Upper lobe of left lung (tissue), 6 donors: ENCODE measurements around the gene SEMA4C. TPM values are rescaled to one million over a fixed set of nuclear protein-coding genes. Genes with fewer than 3 reads are reported as not detected.
A peak's percentile ranks its signal among the peaks of the same experiment; 100 is the strongest.

ENCODE experiments used
- ATAC-seq, 2 donors: fragments of 200-7000 bp; cut with Tn5 transposase; one replicate each; pipeline ENCODE4 v1.9.1; 2022; ENCODE audit warnings: mild to moderate bottlenecking in 2 of 2, moderate library complexity in 2 of 2; ENCODE audit not compliant: low FRiP score in 2 of 2
- DNase-seq, 2 donors: peaks; one replicate each; pipeline ENCODE4 v3.0.0-alpha.2; 2019 to 2020
- H3K27ac ChIP-seq, 4 donors: fragments of 200-600 bp; sonication (generic); one replicate each; pipeline ENCODE4 v1.5.1; 2016 to 2019
- H3K27me3 ChIP-seq, 4 donors: fragments of 200-600 bp; sonication (generic); one replicate each; pipeline ENCODE4 v1.5.1; 2017 to 2019
- H3K36me3 ChIP-seq, 4 donors: fragments of 200-600 bp; sonication (generic); one replicate each; pipeline ENCODE4 v1.5.1; 2016 to 2019
- H3K4me1 ChIP-seq, 4 donors: fragments of 200-600 bp; sonication (generic); one replicate each; pipeline ENCODE4 v1.5.1; 2018 to 2019
- H3K4me3 ChIP-seq, 4 donors: fragments of 200-600 bp; sonication (generic); one replicate each; pipeline ENCODE4 v1.5.1; 2017 to 2019; ENCODE audit warnings: mild to moderate bottlenecking in 2 of 4, moderate library complexity in 1 of 4
- H3K9me3 ChIP-seq, 4 donors: fragments of 200-600 bp; sonication (generic); one replicate each; pipeline ENCODE4 v1.5.1; 2018 to 2019
- EP300 ChIP-seq, 4 donors: sonication (generic); formaldehyde crosslinking; IDR thresholded peaks; one replicate each; pipeline ENCODE4 v1.5.1; 2017; ENCODE audit warnings: antibody characterized with exemption in 4 of 4, control low read depth in 2 of 4
- POLR2A ChIP-seq, 4 donors: fragments of 450-650 bp; IDR thresholded peaks; one replicate each; pipeline ENCODE4 v1.5.1; 2016 to 2017; ENCODE audit warnings: antibody characterized with exemption in 4 of 4, mild to moderate bottlenecking in 2 of 4
- POLR2AphosphoS5 ChIP-seq, 2 donors: sonication (generic); formaldehyde crosslinking; IDR thresholded peaks; one replicate each; pipeline ENCODE4 v1.5.1; 2017; ENCODE audit warnings: antibody characterized with exemption in 2 of 2
- WGBS, 2 donors: methylation state at CpG; one replicate each; pipeline ENCODE4 v1.1.5; 2017 to 2018; 5-methylcytosine and 5-hydroxymethylcytosine counted together
- total RNA-seq, 6 donors: library from RNA; depleted of rRNA in 4 of 6; stranded (reverse); fragments of >200 nt in 4 of 6; gene quantifications; one replicate each; pipeline versions ENCODE4 v1.1.0 to v1.2.1, GENCODE V29; 2016 to 2021
- TF ChIP-seq, protein P1 (sequence below), 6 experiments: fragments of 450-650 bp in 4 of 6; fragments of 200-600 bp in 2 of 6; sonication (generic) in 2 of 6; IDR thresholded peaks; one replicate each; pipeline ENCODE4 v1.5.1; 2016 to 2019; ENCODE audit warnings: antibody characterized with exemption in 6 of 6
- donor health status: DM: no; HTN: no; CAD: no; lungs with moderate emphysema.
- donor health status: DM: no; HTN: yes; CAD: no; lungs with severe emphysema.

SEMA4C gene
- total RNA-seq, 6 donors from 2014 or later, result 14.0 to 43.6 (median 24.2) TPM

DNA sequence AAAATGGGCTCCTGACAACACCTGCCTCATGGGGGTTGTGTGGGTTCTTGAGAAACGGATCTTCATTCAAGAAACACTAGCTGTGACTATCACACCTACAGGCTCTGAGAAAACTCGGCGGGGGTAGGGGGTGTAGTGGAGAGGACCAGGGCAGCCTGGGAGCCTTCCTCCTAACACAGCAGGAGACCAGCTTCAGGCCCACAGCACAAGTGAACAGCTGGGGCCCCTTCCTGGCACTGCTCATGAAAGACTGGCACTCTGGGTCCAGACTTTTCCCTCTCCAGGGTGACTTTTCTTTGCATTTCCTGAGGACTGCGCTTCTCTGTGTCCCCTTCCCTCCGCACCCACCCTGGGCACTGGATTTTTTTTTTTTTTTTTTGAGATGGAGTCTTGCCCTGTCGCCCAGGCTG, 7.2 kb upstream of the SEMA4C start:
- no peaks in the 10 kb centered on the region for H3K36me3 ChIP-seq
- H3K9me3 ChIP-seq, result no peaks in the 10 kb centered on the region
- 86 to 90% methylated on average over 6 of the region's 6 CpGs for WGBS, 2 donors
- no peaks in the 10 kb centered on the region for H3K27me3 ChIP-seq
- ATAC-seq, result no peak
- TF ChIP-seq, protein P1, sequence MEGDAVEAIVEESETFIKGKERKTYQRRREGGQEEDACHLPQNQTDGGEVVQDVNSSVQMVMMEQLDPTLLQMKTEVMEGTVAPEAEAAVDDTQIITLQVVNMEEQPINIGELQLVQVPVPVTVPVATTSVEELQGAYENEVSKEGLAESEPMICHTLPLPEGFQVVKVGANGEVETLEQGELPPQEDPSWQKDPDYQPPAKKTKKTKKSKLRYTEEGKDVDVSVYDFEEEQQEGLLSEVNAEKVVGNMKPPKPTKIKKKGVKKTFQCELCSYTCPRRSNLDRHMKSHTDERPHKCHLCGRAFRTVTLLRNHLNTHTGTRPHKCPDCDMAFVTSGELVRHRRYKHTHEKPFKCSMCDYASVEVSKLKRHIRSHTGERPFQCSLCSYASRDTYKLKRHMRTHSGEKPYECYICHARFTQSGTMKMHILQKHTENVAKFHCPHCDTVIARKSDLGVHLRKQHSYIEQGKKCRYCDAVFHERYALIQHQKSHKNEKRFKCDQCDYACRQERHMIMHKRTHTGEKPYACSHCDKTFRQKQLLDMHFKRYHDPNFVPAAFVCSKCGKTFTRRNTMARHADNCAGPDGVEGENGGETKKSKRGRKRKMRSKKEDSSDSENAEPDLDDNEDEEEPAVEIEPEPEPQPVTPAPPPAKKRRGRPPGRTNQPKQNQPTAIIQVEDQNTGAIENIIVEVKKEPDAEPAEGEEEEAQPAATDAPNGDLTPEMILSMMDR (IDR thresholded peaks at IDR 0.05), result no peak
- TF ChIP-seq POLR2AphosphoS5 (IDR thresholded peaks at IDR 0.05) (no peak), POLR2A (IDR thresholded peaks at IDR 0.05) (no peak), EP300 (IDR thresholded peaks at IDR 0.05) (no peak)
- H3K27ac ChIP-seq, result no peak overlapping the region
- no peak for DNase-seq
- H3K4me1 ChIP-seq, result peaks cover 17 to 28% (median 25%) of the 10 kb centered on the region in 4 donors
- H3K4me3 ChIP-seq, result no peak overlapping the region

DNA sequence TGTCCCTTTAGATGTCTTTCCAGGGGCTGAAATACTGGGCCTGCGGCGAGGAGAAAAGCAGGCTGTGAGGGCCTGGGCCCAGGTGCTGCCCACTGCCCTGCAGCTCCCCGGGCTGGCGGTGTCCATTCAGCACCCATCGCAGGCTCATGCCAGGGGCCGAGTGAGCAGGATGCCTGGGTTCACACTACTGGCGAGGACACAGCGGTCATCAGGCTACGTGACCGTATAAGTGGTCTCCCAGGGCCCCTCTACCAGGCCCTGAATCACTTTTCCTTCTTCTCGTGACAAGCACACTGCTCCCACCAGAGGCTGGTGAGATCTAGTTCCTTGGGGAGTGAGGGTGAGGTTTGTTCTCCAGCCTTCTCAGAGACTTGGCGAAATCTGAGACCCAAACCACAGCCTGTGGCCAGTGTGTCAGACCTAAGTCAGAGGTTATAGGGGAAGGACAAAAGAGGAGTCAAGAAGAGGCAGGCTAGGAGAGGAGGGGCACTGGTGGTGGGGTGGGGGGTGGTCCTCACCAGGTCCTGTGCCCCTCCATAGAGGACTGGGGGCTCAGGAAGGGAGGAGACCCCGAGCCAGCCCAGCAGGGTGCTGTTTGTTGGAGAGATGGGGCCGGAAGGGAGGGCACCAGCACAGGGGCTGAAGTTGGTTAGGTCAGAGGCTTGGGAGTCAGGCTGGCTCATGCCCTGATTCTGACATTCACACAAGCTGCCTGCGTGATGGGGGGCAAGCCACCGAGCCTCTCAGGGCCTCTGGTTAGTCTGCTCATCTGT, 6.6 kb upstream of the SEMA4C start:
- 89 to 94% methylated on average over 11 to 16 of the region's 16 CpGs for WGBS, 2 donors
- no peak overlapping the region for H3K4me3 ChIP-seq
- no peaks in the 10 kb centered on the region for H3K9me3 ChIP-seq
- H3K27ac ChIP-seq, result no peak overlapping the region
- H3K36me3 ChIP-seq, result no peaks in the 10 kb centered on the region
- TF ChIP-seq, protein P1 (IDR thresholded peaks at IDR 0.05), result no peak
- TF ChIP-seq POLR2AphosphoS5 (IDR thresholded peaks at IDR 0.05) (no peak), POLR2A (IDR thresholded peaks at IDR 0.05) (no peak), EP300 (IDR thresholded peaks at IDR 0.05) (no peak)
- DNase-seq, result peak in 1 of 2 donors; percentile 55
- no peak for ATAC-seq
- H3K27me3 ChIP-seq, result no peaks in the 10 kb centered on the region
- H3K4me1 ChIP-seq, result peaks cover 17 to 24% (median 22%) of the 10 kb centered on the region in 4 donors

DNA sequence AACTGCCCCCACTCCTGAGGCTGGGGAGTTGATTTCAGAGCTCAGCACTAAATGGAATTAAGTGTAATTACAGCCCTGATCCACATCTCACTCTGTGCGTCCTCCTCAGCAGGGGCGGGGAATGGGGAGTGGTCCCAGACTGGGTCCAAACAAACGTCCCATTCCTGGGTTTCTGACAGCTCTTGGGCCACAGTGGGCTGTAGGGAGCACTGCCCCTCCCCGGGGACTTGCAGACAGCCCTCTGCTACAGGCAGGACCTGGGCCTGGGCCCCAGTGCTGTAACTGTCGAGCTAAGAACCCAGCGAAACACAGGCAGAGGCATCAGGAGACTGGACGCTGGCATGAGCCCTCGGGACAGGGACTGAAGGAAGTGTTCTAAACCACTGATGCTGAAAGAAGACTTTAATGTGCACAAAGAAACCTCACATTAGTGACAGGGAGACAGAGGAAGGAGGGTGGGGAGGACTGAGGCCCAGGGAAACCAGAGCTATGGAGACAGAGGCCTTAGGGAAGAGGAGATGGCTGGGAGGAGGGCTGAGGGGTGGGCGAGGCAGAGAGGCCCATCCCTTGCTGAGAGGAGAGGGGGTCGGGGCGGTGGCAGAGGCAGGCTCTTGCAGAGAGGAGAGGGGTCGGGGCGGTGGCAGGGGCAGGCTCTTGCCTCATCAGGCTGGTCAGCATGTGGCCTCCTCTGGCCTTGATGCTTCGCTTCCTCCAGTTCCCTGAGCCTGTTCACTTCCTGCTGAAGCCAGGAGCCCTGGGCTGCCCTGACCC, 5.8 kb upstream of the SEMA4C start:
- Histone ChIP-seq H3K4me1 (peaks cover 23 to 29% (median 25%) of the 10 kb centered on the region in 4 donors), H3K36me3 (no peaks in the 10 kb centered on the region), H3K27me3 (no peaks in the 10 kb centered on the region), H3K4me3 (no peak overlapping the region), H3K27ac (no peak overlapping the region), H3K9me3 (no peaks in the 10 kb centered on the region)
- TF ChIP-seq POLR2A (IDR thresholded peaks at IDR 0.05) (no peak), EP300 (IDR thresholded peaks at IDR 0.05) (no peak), POLR2AphosphoS5 (IDR thresholded peaks at IDR 0.05) (no peak)
- TF ChIP-seq, protein P1 (IDR thresholded peaks at IDR 0.05), result no peak
- WGBS, 2 donors, result 81 to 89% methylated on average over 9 to 12 of the region's 14 CpGs
- DNase-seq (no peak), ATAC-seq (no peak)

DNA sequence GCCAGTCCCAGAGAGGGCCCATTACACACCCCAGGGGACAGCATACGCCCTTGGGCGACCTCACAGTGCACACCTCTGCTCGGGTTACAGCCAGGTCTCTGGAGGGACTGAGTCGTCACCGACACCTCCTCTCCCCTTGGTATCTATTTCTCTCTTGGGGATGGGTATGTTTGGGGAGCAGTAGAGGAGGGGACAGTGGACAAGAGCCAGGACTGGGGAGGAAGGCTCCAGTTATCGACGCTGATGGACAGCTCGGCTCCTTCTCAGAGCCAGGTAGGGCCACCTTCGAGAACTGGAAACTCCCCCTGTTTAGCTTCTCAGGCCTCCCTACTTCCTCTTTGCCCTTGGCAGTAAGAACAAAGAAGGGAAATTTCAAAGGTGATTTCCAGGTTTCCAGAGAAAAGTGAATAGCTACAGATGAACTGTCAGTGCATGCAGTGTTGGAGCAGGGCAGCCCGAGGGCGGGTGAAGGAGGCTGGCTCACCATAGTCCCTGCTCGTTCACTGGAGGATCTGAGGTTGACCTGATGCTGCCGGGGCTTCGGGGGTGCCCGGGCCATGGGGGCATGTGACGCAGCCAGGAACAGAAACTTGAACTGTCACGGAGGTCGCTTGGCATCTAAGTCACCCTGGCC, 4.4 kb upstream of the SEMA4C start:
- 42 to 54% methylated on average over 10 to 18 of the region's 18 CpGs for WGBS, 2 donors
- TF ChIP-seq, protein P1 (IDR thresholded peaks at IDR 0.05), result no peak
- TF ChIP-seq POLR2A (IDR thresholded peaks at IDR 0.05) (no peak), POLR2AphosphoS5 (IDR thresholded peaks at IDR 0.05) (no peak), EP300 (IDR thresholded peaks at IDR 0.05) (no peak)
- no peaks in the 10 kb centered on the region for H3K9me3 ChIP-seq
- H3K27ac ChIP-seq, result peak overlapping the region; percentile 28 to 78 (median 53)
- H3K36me3 ChIP-seq, result no peaks in the 10 kb centered on the region
- peak in 1 of 2 donors; percentile 81 for DNase-seq
- peaks cover 29 to 36% (median 34%) of the 10 kb centered on the region in 4 donors for H3K4me1 ChIP-seq
- peak in 1 of 2 donors; percentile 3 for ATAC-seq
- H3K27me3 ChIP-seq, result peaks cover 0 to 8% (median 0%) of the 10 kb centered on the region in 4 donors
- H3K4me3 ChIP-seq, result no peak overlapping the region
